Medulla oblongata (tissue), 1 donor: ENCODE measurements around the gene RHBDL1.
A peak's percentile ranks its signal among the peaks of the same experiment; 100 is the strongest.

Experiments used
- DNase-seq: peaks from one replicate; pipeline ENCODE4 v3.0.0-alpha.2; 2015; ENCODE audit errors: extremely low spot score

RHBDL1 gene

DNA sequence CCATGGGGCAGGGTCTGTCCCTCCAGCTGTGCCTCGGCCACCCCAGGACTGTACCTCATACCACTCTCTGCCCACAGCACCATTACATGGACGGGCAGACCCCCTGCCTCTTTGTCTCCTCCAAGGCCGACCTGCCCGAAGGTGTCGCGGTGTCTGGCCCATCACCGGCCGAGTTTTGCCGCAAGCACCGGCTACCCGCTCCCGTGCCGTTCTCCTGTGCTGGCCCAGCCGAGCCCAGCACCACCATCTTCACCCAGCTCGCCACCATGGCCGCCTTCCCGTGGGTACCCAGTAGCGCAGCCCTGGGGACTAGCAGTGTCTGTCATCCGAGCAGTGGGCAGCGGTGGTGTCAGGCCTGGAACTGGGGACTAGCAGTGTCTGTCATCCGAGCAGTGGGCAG is 2.6 kb upstream of the RHBDL1 start:
- DNase-seq, result no peak

DNA sequence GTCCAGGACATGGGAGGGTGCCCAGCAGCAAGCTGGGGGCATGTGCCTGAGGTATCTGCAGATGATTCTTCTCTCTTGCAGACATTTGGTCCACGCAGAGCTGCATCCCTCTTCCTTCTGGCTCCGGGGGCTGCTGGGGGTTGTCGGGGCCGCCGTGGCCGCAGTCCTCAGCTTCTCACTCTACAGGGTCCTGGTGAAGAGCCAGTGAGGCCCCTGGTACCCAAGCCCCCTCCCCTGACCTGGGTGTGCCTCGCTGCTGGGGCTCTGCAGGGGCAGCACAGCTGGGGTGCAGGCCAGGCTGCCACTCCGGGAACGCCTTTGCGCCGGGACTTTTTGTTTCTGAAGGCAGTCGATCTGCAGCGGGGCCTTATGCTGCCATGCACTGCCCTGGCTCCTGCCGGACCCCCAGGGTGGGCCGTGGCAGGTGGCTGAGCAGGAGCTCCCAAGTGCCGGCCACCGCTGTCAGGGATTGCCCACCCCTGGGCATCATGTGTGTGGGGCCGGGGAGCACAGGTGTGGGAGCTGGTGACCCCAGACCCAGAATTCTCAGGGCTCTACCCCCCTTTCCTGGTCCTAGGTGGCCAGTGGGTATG is 2.0 kb upstream of the RHBDL1 start:
- no peak for DNase-seq

DNA sequence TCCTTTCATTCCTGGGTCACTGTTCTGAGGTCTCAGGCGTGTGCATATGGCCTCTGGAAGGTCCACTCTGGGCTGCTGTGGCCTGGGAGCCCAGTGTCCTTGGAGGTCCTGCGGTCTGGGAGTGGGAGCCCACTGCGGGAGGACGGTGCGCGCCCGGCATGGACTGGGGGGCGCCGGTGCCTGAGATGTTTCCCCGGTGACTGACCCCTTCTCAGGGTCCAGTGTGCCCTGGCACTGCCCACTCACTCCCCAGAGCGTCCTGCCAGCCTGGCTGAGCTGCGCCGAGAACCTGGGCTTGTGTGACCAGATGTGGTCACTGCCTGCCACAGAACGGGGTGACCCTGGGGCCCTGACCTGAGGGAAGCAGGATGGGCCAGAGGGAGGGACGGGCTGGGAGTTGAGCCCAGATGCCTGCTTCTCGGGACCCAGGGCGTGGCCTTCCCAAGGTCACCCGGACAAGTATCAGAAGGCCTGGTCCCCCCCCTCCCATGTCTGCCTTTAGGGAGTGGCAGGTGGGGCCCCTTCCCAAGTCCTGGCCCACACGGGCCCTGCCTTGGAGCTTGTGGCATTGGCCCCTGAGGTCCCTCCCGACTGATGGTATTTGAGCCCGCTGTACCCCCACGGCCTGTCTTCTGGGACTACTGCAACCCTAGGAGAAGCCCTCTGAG is 1.1 kb upstream of the RHBDL1 start:
- DNase-seq, result no peak

DNA sequence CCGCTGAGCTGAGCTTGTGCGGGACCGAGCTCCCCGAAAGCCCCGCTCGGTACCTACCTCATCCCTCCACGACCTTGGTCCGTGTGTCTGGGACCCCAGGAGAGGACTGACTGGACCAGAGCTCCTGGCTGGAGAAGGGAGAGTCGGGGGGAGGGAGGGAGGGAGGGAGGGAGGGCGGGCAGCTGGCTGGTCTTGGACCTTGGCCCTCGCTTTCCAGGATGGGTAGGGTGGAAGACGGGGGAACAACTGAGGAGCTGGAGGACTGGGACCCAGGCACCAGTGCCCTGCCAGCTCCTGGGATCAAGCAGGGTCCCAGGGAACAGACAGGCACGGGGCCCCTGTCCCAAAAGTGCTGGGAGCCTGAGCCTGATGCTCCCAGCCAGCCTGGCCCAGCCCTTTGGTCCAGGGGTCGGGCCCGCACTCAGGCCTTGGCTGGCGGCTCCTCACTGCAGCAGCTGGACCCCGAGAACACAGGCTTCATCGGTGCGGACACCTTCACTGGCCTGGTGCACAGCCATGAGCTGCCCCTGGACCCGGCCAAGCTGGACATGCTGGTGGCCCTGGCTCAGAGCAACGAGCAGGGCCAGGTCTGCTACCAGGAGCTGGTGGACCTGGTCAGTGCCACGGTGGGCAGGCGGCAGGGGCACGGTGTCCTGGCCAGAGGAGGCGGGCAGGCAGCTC is 553 bp downstream of the RHBDL1 start:
- DNase-seq, result no peak

- no peak for DNase-seq
Observed at GRCh38 chr16:676565-676902, 1.1 kb downstream of the RHBDL1 start.

DNA sequence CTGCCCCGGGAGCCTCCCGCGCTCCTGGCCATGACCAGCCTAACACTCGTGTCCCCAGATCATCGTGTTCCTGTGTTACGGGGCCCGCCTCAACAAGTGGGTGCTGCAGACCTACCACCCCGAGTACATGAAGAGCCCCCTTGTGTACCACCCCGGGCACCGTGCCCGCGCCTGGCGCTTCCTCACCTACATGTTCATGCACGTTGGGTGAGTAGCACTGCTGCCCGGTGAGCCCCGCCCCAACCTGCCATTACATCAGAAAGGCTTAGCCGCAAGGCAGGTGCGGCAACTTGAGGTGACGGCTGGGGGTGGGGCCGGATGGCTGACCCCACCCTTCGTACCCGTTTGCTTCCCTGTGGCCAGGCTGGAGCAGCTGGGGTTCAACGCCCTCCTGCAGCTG is 1.4 kb downstream of the RHBDL1 start:
- DNase-seq, result no peak

- no peak for DNase-seq
Observed at GRCh38 chr16:677316-678190, 2.1 kb downstream of the RHBDL1 start.

- no peak for DNase-seq
Observed at GRCh38 chr16:678209-678857, 2.9 kb downstream of the RHBDL1 start.

DNA sequence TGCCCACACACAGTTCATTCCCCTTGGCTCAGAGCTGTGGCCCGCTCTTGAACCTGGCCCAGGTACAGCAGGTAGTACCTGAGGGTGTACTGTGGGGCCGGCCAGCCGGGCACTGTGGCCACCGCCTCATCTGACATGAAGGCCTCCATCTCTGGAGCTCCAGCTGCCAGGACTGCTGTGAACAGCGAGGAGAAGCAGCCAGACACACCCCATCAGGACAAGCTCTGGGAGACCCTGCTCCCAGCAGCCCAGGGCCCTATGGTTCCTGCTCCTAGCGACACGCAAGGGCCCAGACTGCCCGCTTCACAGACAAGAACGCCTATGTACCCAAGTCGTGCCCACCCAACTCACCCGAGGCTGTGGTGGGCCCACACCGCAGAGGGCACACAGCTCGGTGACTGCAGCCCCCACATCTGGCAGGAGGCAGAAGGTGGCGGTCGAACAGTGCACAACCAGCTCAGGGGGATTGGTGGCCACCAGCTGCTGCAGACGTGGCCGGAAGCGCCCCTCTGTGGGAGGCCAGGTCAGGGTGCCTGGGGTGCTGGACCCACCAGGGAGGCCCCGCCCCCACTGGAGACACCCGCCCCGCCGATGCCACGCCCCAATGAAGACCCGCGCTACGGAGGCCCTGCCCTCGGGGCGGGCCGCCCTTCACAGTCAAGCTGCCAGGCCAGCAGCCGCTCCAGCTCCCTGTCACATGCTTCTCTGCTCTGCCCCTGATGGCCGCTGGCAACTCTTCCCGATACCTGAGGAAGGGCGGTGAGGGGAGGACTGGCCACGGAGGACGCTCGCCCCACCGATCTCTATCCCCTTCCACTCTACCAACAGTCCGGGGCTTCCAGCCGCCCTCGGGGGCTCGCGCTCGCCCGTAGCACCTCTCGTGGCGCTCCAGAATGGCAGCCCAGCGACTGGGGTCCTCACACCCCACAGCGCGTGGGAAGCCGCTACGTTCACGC is 3.7 kb downstream of the RHBDL1 start:
- DNase-seq, result peak; percentile 67

DNA sequence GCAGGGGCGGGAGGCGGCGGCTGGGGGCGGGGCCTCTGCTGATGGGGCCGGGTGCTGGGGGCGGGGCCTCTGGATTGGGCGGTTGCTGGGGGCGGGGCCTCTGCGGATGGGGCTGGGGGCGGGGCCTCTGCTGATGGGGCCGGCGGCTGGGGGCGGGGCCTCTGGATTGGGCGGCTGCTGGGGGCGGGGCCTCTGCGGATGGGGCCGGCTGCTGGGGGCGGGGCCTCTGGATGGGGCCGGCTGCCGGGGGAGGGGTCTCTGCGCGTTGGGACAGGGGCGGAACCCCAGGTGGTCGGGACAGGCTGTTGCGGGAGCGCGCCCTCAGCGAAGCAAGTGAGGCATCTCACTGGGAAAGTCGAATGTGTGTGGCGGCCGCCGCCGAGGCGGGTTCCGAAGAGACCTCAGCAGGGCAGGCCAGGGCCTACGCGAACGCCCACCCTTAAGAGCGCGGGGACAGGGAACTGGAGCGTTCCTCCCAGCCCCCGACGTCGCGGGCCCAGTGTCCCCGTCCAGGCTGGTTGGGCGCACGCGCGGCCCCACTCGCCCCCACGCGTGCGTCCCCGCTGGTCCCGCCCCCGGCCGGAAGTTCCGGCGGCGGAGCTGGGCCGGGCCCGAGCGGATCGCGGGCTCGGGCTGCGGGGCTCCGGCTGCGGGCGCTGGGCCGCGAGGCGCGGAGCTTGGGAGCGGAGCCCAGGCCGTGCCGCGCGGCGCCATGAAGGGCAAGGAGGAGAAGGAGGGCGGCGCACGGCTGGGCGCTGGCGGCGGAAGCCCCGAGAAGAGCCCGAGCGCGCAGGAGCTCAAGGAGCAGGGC is 4.5 kb downstream of the RHBDL1 start, which contains the start of gene STUB1:
Gene STUB1, plus strand, starts transcription at position 597 of the 811 bp plus-strand sequence. Its CDS starts 116 bp downstream, at position 713.
- peak; percentile 83 for DNase-seq

GRCh38 chr16:680625-680945 is 5.1 kb downstream of the RHBDL1 start:
- no peak for DNase-seq

- DNase-seq, result peak; percentile 25
Observed at GRCh38 chr16:680967-681745, 5.7 kb downstream of the RHBDL1 start.

GRCh38 chr16:681746-682427 is 6.4 kb downstream of the RHBDL1 start:
- no peak for DNase-seq

DNA sequence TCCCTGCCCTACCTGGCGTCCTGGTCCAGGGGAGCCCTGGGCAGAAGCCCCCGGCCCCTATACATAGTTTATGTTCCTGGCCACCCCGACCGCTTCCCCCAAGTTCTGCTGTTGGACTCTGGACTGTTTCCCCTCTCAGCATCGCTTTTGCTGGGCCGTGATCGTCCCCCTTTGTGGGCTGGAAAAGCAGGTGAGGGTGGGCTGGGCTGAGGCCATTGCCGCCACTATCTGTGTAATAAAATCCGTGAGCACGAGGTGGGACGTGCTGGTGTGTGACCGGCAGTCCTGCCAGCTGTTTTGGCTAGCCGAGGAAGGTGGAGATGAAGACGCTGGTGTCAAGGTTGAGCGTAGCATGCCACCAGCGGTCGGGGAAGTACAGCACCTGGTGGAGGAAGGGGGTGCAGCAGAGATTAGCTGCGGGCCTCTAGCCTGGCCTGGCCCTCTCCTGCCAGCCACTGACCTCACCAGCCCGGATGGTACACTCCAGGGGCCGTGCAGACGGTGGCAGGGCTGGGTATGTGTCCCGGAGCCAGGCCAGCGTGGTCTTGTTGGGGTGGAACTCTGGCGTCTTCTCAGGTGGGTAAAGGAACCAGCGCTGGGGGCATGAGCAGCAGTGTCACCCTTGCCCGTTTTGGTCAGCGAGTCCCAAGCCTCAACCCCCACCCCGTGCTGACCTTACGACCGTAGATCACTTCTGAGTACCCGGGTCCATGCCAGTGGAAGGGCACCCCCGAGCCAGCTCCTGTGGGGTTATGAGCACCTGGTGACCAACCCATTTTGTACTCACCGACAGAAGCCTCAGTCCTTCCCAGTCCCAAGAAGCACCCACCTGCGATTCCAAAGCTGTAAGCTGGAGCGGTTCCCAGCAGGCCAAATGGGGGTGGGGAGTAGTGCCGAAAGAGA is 7.3 kb downstream of the RHBDL1 start:
- no peak for DNase-seq

GRCh38 chr16:683396-684070 is 8.1 kb downstream of the RHBDL1 start:
- no peak for DNase-seq

- DNase-seq, result peak; percentile 97
Observed at GRCh38 chr16:684071-684794, 8.8 kb downstream of the RHBDL1 start, which contains the start of gene JMJD8. TSS of gene JMJD8 (minus strand) at chr16:684334. CDS start at chr16:684319, 15 bp downstream.
